HepG2 (cell line): ENCODE results near the gene PALM3. TPM values are rescaled to one million over a fixed set of nuclear protein-coding genes. Genes with fewer than 3 reads are reported as not detected.

Source experiments
- PAX8 ChIP-seq: sonication (generic); formaldehyde crosslinking; IDR thresholded peaks from 2 replicates; pipeline ENCODE4 v1.8.0; 2022; ENCODE audit warnings: mild to moderate bottlenecking, missing genetic modification reagents, borderline replicate concordance
- ZC3H4 ChIP-seq: sonication (generic); formaldehyde crosslinking; IDR thresholded peaks from 2 replicates; pipeline ENCODE4 v1.4.0; 2020; ENCODE audit warnings: missing genetic modification reagents, borderline replicate concordance
- ZFP41 ChIP-seq: sonication (generic); formaldehyde crosslinking; IDR thresholded peaks from 2 replicates; pipeline ENCODE4 v1.4.0; 2020; ENCODE audit warnings: mild to moderate bottlenecking, missing genetic modification reagents, borderline replicate concordance
- ZSCAN21 ChIP-seq: sonication (generic); formaldehyde crosslinking; IDR thresholded peaks from 2 replicates; pipeline ENCODE4 v1.8.0; 2022; ENCODE audit warnings: mild to moderate bottlenecking, missing genetic modification reagents, moderate library complexity, borderline replicate concordance
- polyA plus RNA-seq, 8 experiments: library from polyadenylated mRNA; depleted of rRNA in 3 of 8; stranded (reverse) in 7 of 8; unstranded in 1 of 8; fragments of >200 nt; fragmentation: Illumina TruSeq in 4 of 8; extraction: Trizol in 4 of 8; gene quantifications; 2 replicates each; pipeline versions ENCODE4 v1.2.1 to v1.2.3, GENCODE V29; 2011 to 2016; ENCODE audit warnings: low read depth in 4 of 8, missing spikeins in 1 of 8, mixed read lengths in 1 of 8; ENCODE audit not compliant: insufficient read depth in 1 of 8
- total RNA-seq, 5 experiments: library from RNA; depleted of rRNA; stranded (reverse); fragments of >200 nt; fragmentation: Illumina TruSeq; extraction: Trizol; gene quantifications; 2 replicates each; pipeline ENCODE4 v1.2.3, GENCODE V29; 2016; ENCODE audit warnings: low read depth in 1 of 5
- TF ChIP-seq, protein P1 (sequence below): sonication (generic); formaldehyde crosslinking; IDR thresholded peaks from 2 replicates; pipeline ENCODE4 v1.4.0; 2020; ENCODE audit warnings: missing genetic modification reagents, borderline replicate concordance
- TF ChIP-seq, protein P2 (sequence below): sonication (generic); formaldehyde crosslinking; IDR thresholded peaks from 2 replicates; pipeline ENCODE4; 2020; ENCODE audit warnings: missing genetic modification reagents, mild to moderate bottlenecking, borderline replicate concordance
- TF ChIP-seq, protein P3 (sequence below): sonication (generic); formaldehyde crosslinking; IDR thresholded peaks from 2 replicates; pipeline ENCODE4 v1.4.0; 2020; ENCODE audit warnings: missing genetic modification reagents
- TF ChIP-seq, protein P4 (sequence below): sonication (generic); formaldehyde crosslinking; IDR thresholded peaks from 2 replicates; pipeline ENCODE4 v1.5.0; 2020; ENCODE audit warnings: missing genetic modification reagents

Gene PALM3
- total and polyA plus RNA-seq, 2 of the 13 experiments (the other 11 are each of a cell fraction or from before 2014, with no cell fraction given), result 0.79 to 2.4 TPM

DNA sequence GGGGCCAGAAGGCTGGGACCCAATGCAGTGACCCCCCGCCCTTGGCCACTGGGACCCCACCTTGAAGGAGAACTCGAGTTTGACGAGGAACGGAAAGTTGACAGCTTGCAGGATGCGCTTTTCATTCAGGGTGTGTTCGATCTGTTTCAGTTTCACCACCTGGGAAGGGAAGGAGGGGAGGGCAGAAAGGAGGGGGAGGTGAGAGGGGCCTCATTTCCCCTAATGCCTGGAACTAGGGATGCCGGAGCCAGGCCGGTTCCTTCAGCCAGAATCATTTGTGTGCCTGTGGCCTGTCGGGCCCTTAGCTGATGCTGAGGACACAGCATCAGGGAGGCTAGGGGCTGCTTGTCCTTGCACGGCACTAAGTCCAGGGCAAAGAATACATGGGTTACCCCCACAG lies 40.9 kb upstream of the PALM3 start (continued):
- TF ChIP-seq, protein P1, sequence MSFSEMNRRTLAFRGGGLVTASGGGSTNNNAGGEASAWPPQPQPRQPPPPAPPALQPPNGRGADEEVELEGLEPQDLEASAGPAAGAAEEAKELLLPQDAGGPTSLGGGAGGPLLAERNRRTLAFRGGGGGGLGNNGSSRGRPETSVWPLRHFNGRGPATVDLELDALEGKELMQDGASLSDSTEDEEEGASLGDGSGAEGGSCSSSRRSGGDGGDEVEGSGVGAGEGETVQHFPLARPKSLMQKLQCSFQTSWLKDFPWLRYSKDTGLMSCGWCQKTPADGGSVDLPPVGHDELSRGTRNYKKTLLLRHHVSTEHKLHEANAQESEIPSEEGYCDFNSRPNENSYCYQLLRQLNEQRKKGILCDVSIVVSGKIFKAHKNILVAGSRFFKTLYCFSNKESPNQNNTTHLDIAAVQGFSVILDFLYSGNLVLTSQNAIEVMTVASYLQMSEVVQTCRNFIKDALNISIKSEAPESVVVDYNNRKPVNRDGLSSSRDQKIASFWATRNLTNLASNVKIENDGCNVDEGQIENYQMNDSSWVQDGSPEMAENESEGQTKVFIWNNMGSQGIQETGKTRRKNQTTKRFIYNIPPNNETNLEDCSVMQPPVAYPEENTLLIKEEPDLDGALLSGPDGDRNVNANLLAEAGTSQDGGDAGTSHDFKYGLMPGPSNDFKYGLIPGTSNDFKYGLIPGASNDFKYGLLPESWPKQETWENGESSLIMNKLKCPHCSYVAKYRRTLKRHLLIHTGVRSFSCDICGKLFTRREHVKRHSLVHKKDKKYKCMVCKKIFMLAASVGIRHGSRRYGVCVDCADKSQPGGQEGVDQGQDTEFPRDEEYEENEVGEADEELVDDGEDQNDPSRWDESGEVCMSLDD (CRISPR knock-in tag), result no peak
- TF ChIP-seq ZC3H4 (CRISPR knock-in tag), result no peak
- TF ChIP-seq, protein P2, sequence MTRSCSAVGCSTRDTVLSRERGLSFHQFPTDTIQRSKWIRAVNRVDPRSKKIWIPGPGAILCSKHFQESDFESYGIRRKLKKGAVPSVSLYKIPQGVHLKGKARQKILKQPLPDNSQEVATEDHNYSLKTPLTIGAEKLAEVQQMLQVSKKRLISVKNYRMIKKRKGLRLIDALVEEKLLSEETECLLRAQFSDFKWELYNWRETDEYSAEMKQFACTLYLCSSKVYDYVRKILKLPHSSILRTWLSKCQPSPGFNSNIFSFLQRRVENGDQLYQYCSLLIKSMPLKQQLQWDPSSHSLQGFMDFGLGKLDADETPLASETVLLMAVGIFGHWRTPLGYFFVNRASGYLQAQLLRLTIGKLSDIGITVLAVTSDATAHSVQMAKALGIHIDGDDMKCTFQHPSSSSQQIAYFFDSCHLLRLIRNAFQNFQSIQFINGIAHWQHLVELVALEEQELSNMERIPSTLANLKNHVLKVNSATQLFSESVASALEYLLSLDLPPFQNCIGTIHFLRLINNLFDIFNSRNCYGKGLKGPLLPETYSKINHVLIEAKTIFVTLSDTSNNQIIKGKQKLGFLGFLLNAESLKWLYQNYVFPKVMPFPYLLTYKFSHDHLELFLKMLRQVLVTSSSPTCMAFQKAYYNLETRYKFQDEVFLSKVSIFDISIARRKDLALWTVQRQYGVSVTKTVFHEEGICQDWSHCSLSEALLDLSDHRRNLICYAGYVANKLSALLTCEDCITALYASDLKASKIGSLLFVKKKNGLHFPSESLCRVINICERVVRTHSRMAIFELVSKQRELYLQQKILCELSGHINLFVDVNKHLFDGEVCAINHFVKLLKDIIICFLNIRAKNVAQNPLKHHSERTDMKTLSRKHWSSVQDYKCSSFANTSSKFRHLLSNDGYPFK (CRISPR knock-in tag), result no peak
- TF ChIP-seq, protein P3, sequence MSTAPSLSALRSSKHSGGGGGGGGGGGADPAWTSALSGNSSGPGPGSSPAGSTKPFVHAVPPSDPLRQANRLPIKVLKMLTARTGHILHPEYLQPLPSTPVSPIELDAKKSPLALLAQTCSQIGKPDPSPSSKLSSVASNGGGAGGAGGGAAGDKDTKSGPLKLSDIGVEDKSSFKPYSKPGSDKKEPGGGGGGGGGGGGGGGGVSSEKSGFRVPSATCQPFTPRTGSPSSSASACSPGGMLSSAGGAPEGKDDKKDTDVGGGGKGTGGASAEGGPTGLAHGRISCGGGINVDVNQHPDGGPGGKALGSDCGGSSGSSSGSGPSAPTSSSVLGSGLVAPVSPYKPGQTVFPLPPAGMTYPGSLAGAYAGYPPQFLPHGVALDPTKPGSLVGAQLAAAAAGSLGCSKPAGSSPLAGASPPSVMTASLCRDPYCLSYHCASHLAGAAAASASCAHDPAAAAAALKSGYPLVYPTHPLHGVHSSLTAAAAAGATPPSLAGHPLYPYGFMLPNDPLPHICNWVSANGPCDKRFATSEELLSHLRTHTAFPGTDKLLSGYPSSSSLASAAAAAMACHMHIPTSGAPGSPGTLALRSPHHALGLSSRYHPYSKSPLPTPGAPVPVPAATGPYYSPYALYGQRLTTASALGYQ (CRISPR knock-in tag), result no peak
- TF ChIP-seq, protein P4, sequence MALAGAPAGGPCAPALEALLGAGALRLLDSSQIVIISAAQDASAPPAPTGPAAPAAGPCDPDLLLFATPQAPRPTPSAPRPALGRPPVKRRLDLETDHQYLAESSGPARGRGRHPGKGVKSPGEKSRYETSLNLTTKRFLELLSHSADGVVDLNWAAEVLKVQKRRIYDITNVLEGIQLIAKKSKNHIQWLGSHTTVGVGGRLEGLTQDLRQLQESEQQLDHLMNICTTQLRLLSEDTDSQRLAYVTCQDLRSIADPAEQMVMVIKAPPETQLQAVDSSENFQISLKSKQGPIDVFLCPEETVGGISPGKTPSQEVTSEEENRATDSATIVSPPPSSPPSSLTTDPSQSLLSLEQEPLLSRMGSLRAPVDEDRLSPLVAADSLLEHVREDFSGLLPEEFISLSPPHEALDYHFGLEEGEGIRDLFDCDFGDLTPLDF (CRISPR knock-in tag), result no peak
- no peak for TF ChIP-seq ZFP41 (CRISPR knock-in tag)
- TF ChIP-seq PAX8 (CRISPR knock-in tag), result no peak
- no peak for TF ChIP-seq ZSCAN21 (CRISPR knock-in tag)
